ENCODE measurements around the gene TFEB.

The TFEB gene

GRCh38 chr6:41691426-41692079 is 43.9 kb downstream of the TFEB start:
- no peak for DNase-seq (ENCODE audit: low spot score)
- no peak for TF ChIP-seq CTCF (IDR thresholded peaks at IDR 0.05; ENCODE audit: extremely low read depth, insufficient read depth, missing control alignments)
- in situ Hi-C loops (cut with MboI; ENCODE audit: low pct_unique_long_range_greater_than_20kb, low sequenced_read_pairs, unreplicated experiment), result no loop called here

GRCh38 chr6:41690541-41691330 is 44.7 kb downstream of the TFEB start:
- in situ Hi-C loops (cut with MboI; ENCODE audit: low pct_unique_long_range_greater_than_20kb, low sequenced_read_pairs, unreplicated experiment), result no loop called here
- no peak for DNase-seq (ENCODE audit: low spot score)
- TF ChIP-seq CTCF (IDR thresholded peaks at IDR 0.05; ENCODE audit: extremely low read depth, insufficient read depth, missing control alignments), result no peak

- no peak for DNase-seq (ENCODE audit: low spot score)
- TF ChIP-seq CTCF (IDR thresholded peaks at IDR 0.05; ENCODE audit: extremely low read depth, insufficient read depth, missing control alignments), result no peak
- in situ Hi-C loops (cut with MboI; ENCODE audit: low pct_unique_long_range_greater_than_20kb, low sequenced_read_pairs, unreplicated experiment), result no loop called here
These were observed 46.0 kb downstream of the TFEB start for GRCh38 chr6:41689171-41690008.

GRCh38 chr6:41688256-41688965 is 47.0 kb downstream of the TFEB start:
- DNase-seq (ENCODE audit: low spot score), result no peak
- TF ChIP-seq CTCF (IDR thresholded peaks at IDR 0.05; ENCODE audit: extremely low read depth, insufficient read depth, missing control alignments), result no peak
- in situ Hi-C loops (cut with MboI; ENCODE audit: low pct_unique_long_range_greater_than_20kb, low sequenced_read_pairs, unreplicated experiment), result no loop called here

- no peak for TF ChIP-seq CTCF (IDR thresholded peaks at IDR 0.05; ENCODE audit: extremely low read depth, insufficient read depth, missing control alignments)
- in situ Hi-C loops (cut with MboI; ENCODE audit: low pct_unique_long_range_greater_than_20kb, low sequenced_read_pairs, unreplicated experiment), result no loop called here
- no peak for DNase-seq (ENCODE audit: low spot score)
These were observed 47.8 kb downstream of the TFEB start for GRCh38 chr6:41687501-41688175.

Data from GM13977 (cell line).